OCI-LY1 (cell line): ENCODE measurements around the gene SLC17A8.

ENCODE experiments used
- EZH2 ChIP-seq: fragments of 200-600 bp; sonication (generic), shearing (Covaris generic); IDR thresholded peaks from 2 replicates; pipeline ENCODE4 v1.8.0; 2017; ENCODE audit warnings: borderline replicate concordance, mixed run types, mild to moderate bottlenecking, antibody characterized with exemption, low read length, moderate library complexity, mixed read lengths
- TF ChIP-seq, protein P1 (sequence below): fragments of 200-600 bp; sonication (generic), shearing (Covaris generic); IDR thresholded peaks from 2 replicates; pipeline ENCODE4 v1.5.1; 2017; ENCODE audit warnings: mild to moderate bottlenecking, antibody characterized with exemption, low read length, moderate library complexity, mixed read lengths

- TF ChIP-seq, protein P1, sequence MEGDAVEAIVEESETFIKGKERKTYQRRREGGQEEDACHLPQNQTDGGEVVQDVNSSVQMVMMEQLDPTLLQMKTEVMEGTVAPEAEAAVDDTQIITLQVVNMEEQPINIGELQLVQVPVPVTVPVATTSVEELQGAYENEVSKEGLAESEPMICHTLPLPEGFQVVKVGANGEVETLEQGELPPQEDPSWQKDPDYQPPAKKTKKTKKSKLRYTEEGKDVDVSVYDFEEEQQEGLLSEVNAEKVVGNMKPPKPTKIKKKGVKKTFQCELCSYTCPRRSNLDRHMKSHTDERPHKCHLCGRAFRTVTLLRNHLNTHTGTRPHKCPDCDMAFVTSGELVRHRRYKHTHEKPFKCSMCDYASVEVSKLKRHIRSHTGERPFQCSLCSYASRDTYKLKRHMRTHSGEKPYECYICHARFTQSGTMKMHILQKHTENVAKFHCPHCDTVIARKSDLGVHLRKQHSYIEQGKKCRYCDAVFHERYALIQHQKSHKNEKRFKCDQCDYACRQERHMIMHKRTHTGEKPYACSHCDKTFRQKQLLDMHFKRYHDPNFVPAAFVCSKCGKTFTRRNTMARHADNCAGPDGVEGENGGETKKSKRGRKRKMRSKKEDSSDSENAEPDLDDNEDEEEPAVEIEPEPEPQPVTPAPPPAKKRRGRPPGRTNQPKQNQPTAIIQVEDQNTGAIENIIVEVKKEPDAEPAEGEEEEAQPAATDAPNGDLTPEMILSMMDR = no peak
- TF ChIP-seq EZH2 = no peak
Observed at GRCh38 chr12:100450735-100451134, 93.9 kb downstream of the SLC17A8 start.
